HepG2 (cell line): ENCODE results near the gene PNP. TPM values are rescaled to one million over a fixed set of nuclear protein-coding genes. Genes with fewer than 3 reads are reported as not detected.

Experiments used
- BCL6 ChIP-seq: IDR thresholded peaks from 2 replicates; pipeline ENCODE4 v1.6.1; 2016; ENCODE audit warnings: missing genetic modification reagents, missing compliant biosample characterization
- GATA4 ChIP-seq: sonication (generic); IDR thresholded peaks from 2 replicates; pipeline ENCODE4 v1.6.1; 2016; ENCODE audit warnings: antibody characterized with exemption, low read depth, borderline replicate concordance
- GATAD1 ChIP-seq: IDR thresholded peaks from 2 replicates; pipeline ENCODE4 v1.6.1; 2016; ENCODE audit warnings: missing genetic modification reagents, missing compliant biosample characterization
- HNF4A ChIP-seq: sonication (generic); formaldehyde crosslinking; IDR thresholded peaks from 2 replicates; pipeline ENCODE4 v1.4.0; 2020; ENCODE audit warnings: missing genetic modification reagents
- MAZ ChIP-seq, 2 experiments: sonication (generic) in 1 of 2; formaldehyde crosslinking in 1 of 2; IDR thresholded peaks; 2 replicates each; pipeline versions ENCODE4 v1.5.0 to v1.6.1; 2012 to 2020; ENCODE audit warnings: low read depth in 2 of 2, mild to moderate bottlenecking in 2 of 2, borderline replicate concordance in 1 of 2, improper control_type of control experiment in 1 of 2, low read length in 1 of 2, missing genetic modification reagents in 1 of 2, moderate library complexity in 1 of 2
- MTA1 ChIP-seq: sonication (generic); formaldehyde crosslinking; IDR thresholded peaks from 2 replicates; pipeline ENCODE4 v1.4.0; 2020; ENCODE audit warnings: missing genetic modification reagents, mild to moderate bottlenecking, borderline replicate concordance
- NKX3-1 ChIP-seq: sonication (generic); formaldehyde crosslinking; IDR thresholded peaks from 2 replicates; pipeline ENCODE4 v1.5.0; 2020; ENCODE audit warnings: missing genetic modification reagents
- PAWR ChIP-seq: sonication (generic); formaldehyde crosslinking; IDR thresholded peaks from 2 replicates; pipeline ENCODE4 v1.4.0; 2020; ENCODE audit warnings: missing genetic modification reagents, mild to moderate bottlenecking, borderline replicate concordance
- SMC3 ChIP-seq: IDR thresholded peaks from 2 replicates; pipeline ENCODE4 v1.6.1; 2011; ENCODE audit warnings: low read length, improper control_type of control experiment
- SP4 ChIP-seq: sonication (generic); formaldehyde crosslinking; IDR thresholded peaks from 2 replicates; pipeline ENCODE4 v1.8.1; 2023; ENCODE audit warnings: mild to moderate bottlenecking, missing genetic modification reagents
- THAP11 ChIP-seq: IDR thresholded peaks from 2 replicates; pipeline ENCODE4 v1.6.1; 2016; ENCODE audit warnings: missing biosample characterization, missing genetic modification reagents
- TP53 ChIP-seq: sonication (generic); formaldehyde crosslinking; conservative IDR thresholded peaks from 2 replicates; pipeline ENCODE4 v1.4.0; 2020; ENCODE audit warnings: missing genetic modification reagents
- ZNF232 ChIP-seq: sonication (generic); formaldehyde crosslinking; IDR thresholded peaks from 2 replicates; pipeline ENCODE4 v1.4.0; 2020; ENCODE audit warnings: missing genetic modification reagents, borderline replicate concordance
- ZNF234 ChIP-seq: sonication (generic); formaldehyde crosslinking; conservative IDR thresholded peaks from 2 replicates; pipeline ENCODE4 v1.5.1; 2020; ENCODE audit warnings: mild to moderate bottlenecking, missing genetic modification reagents
- ZNF556 ChIP-seq: sonication (generic); formaldehyde crosslinking; IDR thresholded peaks from 2 replicates; pipeline ENCODE4 v1.4.0; 2020; ENCODE audit warnings: mild to moderate bottlenecking, missing genetic modification reagents, borderline replicate concordance
- polyA plus RNA-seq, 8 experiments: library from polyadenylated mRNA; depleted of rRNA in 3 of 8; stranded (reverse) in 7 of 8; unstranded in 1 of 8; fragments of >200 nt; fragmentation: Illumina TruSeq in 4 of 8; extraction: Trizol in 4 of 8; gene quantifications; 2 replicates each; pipeline versions ENCODE4 v1.2.1 to v1.2.3, GENCODE V29; 2011 to 2016; ENCODE audit warnings: low read depth in 4 of 8, missing spikeins in 1 of 8, mixed read lengths in 1 of 8; ENCODE audit not compliant: insufficient read depth in 1 of 8
- total RNA-seq, 5 experiments: library from RNA; depleted of rRNA; stranded (reverse); fragments of >200 nt; fragmentation: Illumina TruSeq; extraction: Trizol; gene quantifications; 2 replicates each; pipeline ENCODE4 v1.2.3, GENCODE V29; 2016; ENCODE audit warnings: low read depth in 1 of 5
- TF ChIP-seq, protein P1 (sequence below): sonication (generic); formaldehyde crosslinking; IDR thresholded peaks from 2 replicates; pipeline ENCODE4 v1.5.1; 2020; ENCODE audit warnings: mild to moderate bottlenecking, missing genetic modification reagents, moderate library complexity
- TF ChIP-seq, protein P2 (sequence below): sonication (generic); formaldehyde crosslinking; IDR thresholded peaks from 2 replicates; pipeline ENCODE4 v1.4.0; 2020; ENCODE audit warnings: mild to moderate bottlenecking, missing genetic modification reagents

Gene PNP
- total and polyA plus RNA-seq, 2 of the 13 experiments (the other 11 are each of a cell fraction or from before 2014, with no cell fraction given): 45.4 to 74.8 TPM

DNA sequence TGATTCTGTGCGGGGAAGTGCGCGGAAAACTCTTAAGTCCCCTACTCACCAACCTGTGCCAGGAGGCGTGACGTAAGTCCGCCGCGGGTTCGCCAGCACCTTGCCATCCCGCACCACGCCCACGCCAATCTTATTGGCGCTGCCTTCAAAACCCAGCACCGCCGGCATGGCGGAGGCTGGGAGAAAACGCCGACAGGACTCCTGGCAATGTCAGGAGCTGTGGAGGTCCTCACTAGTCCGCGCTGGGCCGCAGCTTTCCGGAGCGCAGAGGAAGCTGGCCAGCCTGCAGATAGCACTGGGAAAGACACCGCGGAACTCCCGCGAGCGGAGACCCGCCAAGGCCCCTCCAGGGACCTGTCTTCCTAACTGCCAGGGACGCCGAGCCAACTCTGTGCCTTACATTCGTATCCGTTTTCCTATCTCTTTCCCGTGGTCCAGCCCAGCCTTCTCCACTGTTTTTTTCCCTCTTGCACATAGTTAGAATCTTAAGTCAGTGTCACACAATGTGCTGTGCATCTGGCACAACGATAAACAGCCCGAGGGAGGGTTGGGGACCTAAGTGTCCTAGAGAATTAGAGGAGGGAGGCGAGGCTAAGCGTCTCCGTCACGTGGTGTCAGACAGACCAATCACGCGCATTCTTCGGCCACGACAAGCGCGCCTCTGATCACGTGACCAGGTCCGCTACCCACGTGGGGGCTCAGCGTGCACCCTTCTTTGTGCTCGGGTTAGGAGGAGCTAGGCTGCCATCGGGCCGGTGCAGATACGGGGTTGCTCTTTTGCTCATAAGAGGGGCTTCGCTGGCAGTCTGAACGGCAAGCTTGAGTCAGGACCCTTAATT lies 14.5 kb upstream of the PNP start, which contains the start of the genes APEX1 and OSGEP (continued):
- TF ChIP-seq, protein P1, sequence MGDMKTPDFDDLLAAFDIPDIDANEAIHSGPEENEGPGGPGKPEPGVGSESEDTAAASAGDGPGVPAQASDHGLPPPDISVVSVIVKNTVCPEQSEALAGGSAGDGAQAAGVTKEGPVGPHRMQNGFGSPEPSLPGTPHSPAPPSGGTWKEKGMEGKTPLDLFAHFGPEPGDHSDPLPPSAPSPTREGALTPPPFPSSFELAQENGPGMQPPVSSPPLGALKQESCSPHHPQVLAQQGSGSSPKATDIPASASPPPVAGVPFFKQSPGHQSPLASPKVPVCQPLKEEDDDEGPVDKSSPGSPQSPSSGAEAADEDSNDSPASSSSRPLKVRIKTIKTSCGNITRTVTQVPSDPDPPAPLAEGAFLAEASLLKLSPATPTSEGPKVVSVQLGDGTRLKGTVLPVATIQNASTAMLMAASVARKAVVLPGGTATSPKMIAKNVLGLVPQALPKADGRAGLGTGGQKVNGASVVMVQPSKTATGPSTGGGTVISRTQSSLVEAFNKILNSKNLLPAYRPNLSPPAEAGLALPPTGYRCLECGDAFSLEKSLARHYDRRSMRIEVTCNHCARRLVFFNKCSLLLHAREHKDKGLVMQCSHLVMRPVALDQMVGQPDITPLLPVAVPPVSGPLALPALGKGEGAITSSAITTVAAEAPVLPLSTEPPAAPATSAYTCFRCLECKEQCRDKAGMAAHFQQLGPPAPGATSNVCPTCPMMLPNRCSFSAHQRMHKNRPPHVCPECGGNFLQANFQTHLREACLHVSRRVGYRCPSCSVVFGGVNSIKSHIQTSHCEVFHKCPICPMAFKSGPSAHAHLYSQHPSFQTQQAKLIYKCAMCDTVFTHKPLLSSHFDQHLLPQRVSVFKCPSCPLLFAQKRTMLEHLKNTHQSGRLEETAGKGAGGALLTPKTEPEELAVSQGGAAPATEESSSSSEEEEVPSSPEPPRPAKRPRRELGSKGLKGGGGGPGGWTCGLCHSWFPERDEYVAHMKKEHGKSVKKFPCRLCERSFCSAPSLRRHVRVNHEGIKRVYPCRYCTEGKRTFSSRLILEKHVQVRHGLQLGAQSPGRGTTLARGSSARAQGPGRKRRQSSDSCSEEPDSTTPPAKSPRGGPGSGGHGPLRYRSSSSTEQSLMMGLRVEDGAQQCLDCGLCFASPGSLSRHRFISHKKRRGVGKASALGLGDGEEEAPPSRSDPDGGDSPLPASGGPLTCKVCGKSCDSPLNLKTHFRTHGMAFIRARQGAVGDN (CRISPR knock-in tag): peak; percentile 97
- no peak for TF ChIP-seq SMC3
- peak; percentile 66 for TF ChIP-seq BCL6
- peak; percentile 63; the same call in 1 of the 2 replicates for TF ChIP-seq ZNF556 (CRISPR knock-in tag)
- no peak for TF ChIP-seq ZNF234 (CRISPR knock-in tag)
- no peak for TF ChIP-seq PAWR (CRISPR knock-in tag)
- TF ChIP-seq MAZ (IDR thresholded peaks at IDR 0.05; ENCODE audit: borderline replicate concordance, low read depth, low read length): 0 out of 2 replicates have a peak, but pooled peaks have one; percentile 40
- peak; percentile 84; the same call in 1 of the 2 replicates for TF ChIP-seq MAZ (CRISPR knock-in tag; IDR thresholded peaks at IDR 0.05; ENCODE audit: low read depth)
- TF ChIP-seq ZNF232 (CRISPR knock-in tag): peak; percentile 77; the same call in 1 of the 2 replicates
- TF ChIP-seq GATAD1 (CRISPR knock-in tag): peak; percentile 97
- TF ChIP-seq NKX3-1 (CRISPR knock-in tag): peak; percentile 38; the same call in 1 of the 2 replicates
- TF ChIP-seq, protein P2, sequence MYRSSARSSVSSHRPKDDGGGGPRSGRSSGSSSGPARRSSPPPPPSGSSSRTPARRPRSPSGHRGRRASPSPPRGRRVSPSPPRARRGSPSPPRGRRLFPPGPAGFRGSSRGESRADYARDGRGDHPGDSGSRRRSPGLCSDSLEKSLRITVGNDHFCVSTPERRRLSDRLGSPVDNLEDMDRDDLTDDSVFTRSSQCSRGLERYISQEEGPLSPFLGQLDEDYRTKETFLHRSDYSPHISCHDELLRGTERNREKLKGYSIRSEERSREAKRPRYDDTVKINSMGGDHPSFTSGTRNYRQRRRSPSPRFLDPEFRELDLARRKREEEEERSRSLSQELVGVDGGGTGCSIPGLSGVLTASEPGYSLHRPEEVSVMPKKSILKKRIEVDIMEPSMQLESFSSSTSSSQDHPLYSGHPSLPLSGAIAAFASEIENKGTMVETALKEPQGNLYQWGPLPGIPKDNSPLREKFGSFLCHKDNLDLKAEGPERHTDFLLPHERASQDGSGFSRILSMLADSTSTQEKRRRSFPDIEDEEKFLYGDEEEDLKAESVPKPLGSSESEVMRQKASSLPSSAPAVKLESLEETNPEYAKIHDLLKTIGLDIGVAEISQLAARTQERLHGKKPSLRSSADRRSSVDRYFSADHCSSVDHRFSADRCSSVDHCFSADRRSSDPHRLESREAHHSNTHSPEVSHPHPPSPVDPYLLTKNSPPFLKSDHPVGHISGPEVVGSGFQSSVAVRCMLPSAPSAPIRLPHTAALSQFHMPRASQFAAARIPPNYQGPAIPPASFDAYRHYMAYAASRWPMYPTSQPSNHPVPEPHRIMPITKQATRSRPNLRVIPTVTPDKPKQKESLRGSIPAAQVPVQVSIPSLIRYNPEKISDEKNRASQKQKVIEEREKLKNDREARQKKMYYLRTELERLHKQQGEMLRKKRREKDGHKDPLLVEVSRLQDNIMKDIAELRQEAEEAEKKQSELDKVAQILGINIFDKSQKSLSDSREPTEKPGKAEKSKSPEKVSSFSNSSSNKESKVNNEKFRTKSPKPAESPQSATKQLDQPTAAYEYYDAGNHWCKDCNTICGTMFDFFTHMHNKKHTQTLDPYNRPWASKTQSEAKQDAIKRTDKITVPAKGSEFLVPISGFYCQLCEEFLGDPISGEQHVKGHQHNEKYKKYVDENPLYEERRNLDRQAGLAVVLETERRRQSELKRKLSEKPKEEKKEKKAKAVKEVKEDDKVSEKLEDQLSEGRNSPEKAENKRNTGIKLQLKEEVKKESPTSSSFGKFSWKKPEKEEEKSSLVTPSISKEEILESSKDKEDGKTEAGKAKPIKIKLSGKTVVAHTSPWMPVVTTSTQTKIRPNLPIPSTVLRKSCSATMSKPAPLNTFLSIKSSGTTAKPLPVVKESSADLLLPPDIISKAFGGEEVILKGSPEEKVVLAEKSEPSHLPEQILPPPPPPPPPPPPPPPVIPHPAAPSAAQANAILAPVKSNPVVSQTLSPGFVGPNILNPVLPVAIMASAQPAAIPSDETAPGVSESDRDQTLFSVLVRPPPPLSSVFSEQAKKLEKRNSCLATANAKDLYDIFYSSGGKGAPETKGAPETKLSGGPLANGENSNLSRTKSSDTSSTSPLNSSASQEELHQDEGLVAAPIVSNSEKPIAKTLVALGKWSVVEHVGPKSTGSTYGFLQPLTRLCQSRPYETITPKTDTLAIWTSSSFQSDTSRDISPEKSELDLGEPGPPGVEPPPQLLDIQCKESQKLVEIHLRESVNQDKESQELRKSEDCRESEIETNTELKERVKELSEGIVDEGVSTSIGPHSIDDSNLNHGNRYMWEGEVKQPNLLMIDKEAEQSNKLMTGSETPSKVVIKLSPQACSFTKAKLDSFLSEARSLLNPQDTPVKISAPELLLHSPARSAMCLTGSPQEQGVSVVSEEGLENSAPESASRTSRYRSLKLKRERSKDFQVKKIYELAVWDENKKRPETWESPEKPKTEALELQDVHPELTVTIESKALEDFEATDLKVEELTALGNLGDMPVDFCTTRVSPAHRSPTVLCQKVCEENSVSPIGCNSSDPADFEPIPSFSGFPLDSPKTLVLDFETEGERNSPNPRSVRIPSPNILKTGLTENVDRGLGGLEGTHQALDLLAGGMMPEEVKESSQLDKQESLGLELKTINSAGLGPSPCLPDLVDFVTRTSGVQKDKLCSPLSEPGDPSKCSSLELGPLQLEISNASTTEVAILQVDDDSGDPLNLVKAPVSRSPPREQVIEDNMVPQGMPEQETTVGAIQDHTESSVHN (CRISPR knock-in tag): no peak
- peak; percentile 92 for TF ChIP-seq MTA1 (CRISPR knock-in tag)
- peak; percentile 73 for TF ChIP-seq SP4
- TF ChIP-seq TP53: no peak
- TF ChIP-seq GATA4: peak; percentile 21
- no peak for TF ChIP-seq HNF4A (CRISPR knock-in tag)
- TF ChIP-seq THAP11: peak; percentile 89
